ENCODE measurements around the gene TEX264. TPM values are rescaled to one million over a fixed set of nuclear protein-coding genes. Genes with fewer than 3 reads are reported as not detected.

Gene TEX264
- total and polyA plus RNA-seq, 8 donors = 34.6 to 50.4 (median 37.4) TPM

- peaks cover 0 to 39% of the 10 kb centered on the region in 2 donors for H3K36me3 ChIP-seq
- ATAC-seq (peak; percentile 44), DNase-seq (peak in 1 of 4 donors; percentile 63)
- no peak overlapping the region for H3K27ac ChIP-seq
- no peaks in the 10 kb centered on the region for H3K27me3 ChIP-seq
- no peaks in the 10 kb centered on the region for H3K9me3 ChIP-seq
- intact Hi-C loops (cut with DNase I) = no loop called here
- no peak overlapping the region for H3K4me3 ChIP-seq
- peaks cover 5 to 41% of the 10 kb centered on the region in 2 donors for H3K4me1 ChIP-seq
- TF ChIP-seq CTCF (IDR thresholded peaks at IDR 0.05) = no peak
Measured at GRCh38 chr3:51675201-51675611, 4.2 kb downstream of the TEX264 start.

DNA sequence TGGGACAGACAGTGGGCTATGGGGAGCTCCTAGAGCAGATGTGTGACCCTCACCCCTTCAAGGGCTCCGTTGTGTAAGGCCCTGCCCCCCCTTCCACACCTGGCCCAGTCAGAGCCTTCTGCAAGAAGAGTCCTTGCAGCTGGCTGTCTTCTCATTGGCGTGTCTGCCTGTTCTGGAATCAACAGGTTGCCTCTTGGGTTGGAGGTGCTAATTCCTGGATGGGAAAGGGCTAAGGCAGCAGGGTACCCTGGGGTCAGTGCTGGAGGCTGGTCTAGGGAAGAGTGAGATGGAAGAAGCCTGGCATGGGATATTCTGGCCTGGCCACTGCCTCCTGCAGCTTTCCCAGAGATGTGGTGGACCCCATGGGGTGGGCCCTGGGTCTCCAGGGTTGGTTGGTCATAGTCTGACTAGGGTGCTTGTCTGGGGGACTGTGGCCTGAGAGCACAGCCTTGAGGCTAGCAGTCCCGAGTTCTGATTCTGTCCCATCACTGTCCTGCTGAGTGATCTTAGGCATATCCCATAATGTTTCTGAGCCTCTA lies 5.1 kb downstream of the TEX264 start:
- no peak for TF ChIP-seq CTCF (IDR thresholded peaks at IDR 0.05)
- H3K27ac ChIP-seq = no peak overlapping the region
- DNase-seq = peak in 1 of 4 donors; percentile 24
- H3K9me3 ChIP-seq = no peaks in the 10 kb centered on the region
- H3K4me1 ChIP-seq = peaks cover 8 to 42% of the 10 kb centered on the region in 2 donors
- H3K4me3 ChIP-seq = no peak overlapping the region
- no peak for ATAC-seq
- H3K36me3 ChIP-seq = peaks cover 0 to 40% of the 10 kb centered on the region in 2 donors
- intact Hi-C loops (cut with DNase I) = no loop called here
- no peaks in the 10 kb centered on the region for H3K27me3 ChIP-seq

DNA sequence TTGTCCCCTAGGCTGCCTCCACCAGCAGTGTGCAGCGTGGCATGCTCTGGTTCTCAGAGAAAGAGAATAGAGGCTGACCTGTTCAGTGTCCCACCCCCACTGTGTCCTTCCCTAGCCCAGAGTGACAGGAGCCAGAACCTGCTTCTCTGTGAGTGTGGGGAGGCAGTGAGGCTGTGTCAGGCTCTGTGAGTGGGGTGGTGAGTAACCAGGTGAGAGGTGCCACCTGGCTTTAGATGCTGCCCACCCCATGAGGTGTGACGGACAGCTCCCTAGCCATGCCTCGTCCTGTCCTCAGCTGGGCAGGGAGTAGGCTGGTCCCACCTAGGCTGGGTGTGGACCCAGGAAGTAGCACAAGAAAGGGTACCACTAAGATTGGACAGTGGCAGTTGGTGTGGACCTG lies 6.3 kb downstream of the TEX264 start:
- Histone ChIP-seq H3K4me1 (peaks cover 16 to 48% of the 10 kb centered on the region in 2 donors), H3K27me3 (no peaks in the 10 kb centered on the region), H3K9me3 (no peaks in the 10 kb centered on the region), H3K27ac (no peak overlapping the region), H3K36me3 (peaks cover 0 to 40% of the 10 kb centered on the region in 2 donors), H3K4me3 (no peak overlapping the region)
- ATAC-seq (no peak), DNase-seq (no peak)
- intact Hi-C loops (cut with DNase I) = no loop called here
- TF ChIP-seq CTCF (IDR thresholded peaks at IDR 0.05) = no peak

DNA sequence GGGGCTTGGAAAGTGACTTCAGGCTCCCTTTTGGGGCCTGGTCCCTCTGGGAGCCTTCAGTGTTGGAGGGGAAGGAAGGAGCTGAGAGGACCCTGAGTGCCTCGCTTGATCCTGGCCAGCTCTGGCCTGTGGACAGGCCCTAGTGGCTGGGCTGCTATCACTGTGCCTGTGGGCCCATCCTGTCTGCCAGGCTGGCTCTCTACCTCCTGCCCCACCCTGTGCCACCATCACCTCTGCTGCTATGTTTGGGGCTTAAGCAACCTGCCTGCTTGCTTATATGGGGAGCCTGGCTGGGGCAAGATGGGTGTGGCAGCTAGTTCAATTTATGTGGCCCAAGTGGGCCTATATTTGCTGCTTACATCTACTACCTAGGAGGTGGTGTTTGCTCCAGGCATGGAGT lies 7.1 kb downstream of the TEX264 start:
- no peak for TF ChIP-seq CTCF (IDR thresholded peaks at IDR 0.05)
- H3K36me3 ChIP-seq = peaks cover 0 to 40% of the 10 kb centered on the region in 2 donors
- no peak for DNase-seq
- H3K4me1 ChIP-seq = peaks cover 16 to 47% of the 10 kb centered on the region in 2 donors
- H3K27me3 ChIP-seq = no peaks in the 10 kb centered on the region
- no peaks in the 10 kb centered on the region for H3K9me3 ChIP-seq
- H3K27ac ChIP-seq = no peak overlapping the region
- intact Hi-C loops (cut with DNase I) = no loop called here
- H3K4me3 ChIP-seq = no peak overlapping the region
- ATAC-seq = no peak

GRCh38 chr3:51678641-51679040 lies 7.6 kb downstream of the TEX264 start:
- no peak for TF ChIP-seq CTCF (IDR thresholded peaks at IDR 0.05)
- no peak overlapping the region for H3K4me3 ChIP-seq
- DNase-seq = no peak
- ATAC-seq = no peak
- no peaks in the 10 kb centered on the region for H3K27me3 ChIP-seq
- intact Hi-C loops (cut with DNase I) = no loop called here
- H3K9me3 ChIP-seq = no peaks in the 10 kb centered on the region
- H3K4me1 ChIP-seq = peaks cover 16 to 44% of the 10 kb centered on the region in 2 donors
- no peak overlapping the region for H3K27ac ChIP-seq
- H3K36me3 ChIP-seq = peaks cover 0 to 45% of the 10 kb centered on the region in 2 donors
